ENCODE data around the gene TEKT5. TPM values are rescaled to one million over a fixed set of nuclear protein-coding genes. Genes with fewer than 3 reads are reported as not detected.

TEKT5 gene
- total and polyA plus RNA-seq, 4 experiments from 2014 or later = not detected

GRCh38 chr16:10668322-10669045 is 26.2 kb downstream of the TEKT5 start:
- CTCF ChIA-PET (ENCODE audit: partially characterized antibody) = interaction anchor here (1.0 kb wide), 1 partner anchor 15 kb away, joined by 3 read pairs; no protein-coding TSS in a partner anchor
- H3K27ac Mint-ChIP-seq = no peak overlapping the region
- peaks cover 2 to 17% of the 10 kb centered on the region in 2 donors for H3K27me3 Mint-ChIP-seq
- H3K4me1 ChIP-seq (ENCODE audit: insufficient read depth, low read length) = no peaks in the 10 kb centered on the region
- POLR2A ChIA-PET (ENCODE audit: partially characterized antibody) = no interaction called here
- H3K4me3 ChIP-seq (ENCODE audit: low read length in 2 of 2) = no peak overlapping the region
- H3K9me3 ChIP-seq (ENCODE audit: control insufficient read depth in 1 of 2, low read length in 2 of 2) = no peaks in the 10 kb centered on the region
- H3K4me3 Mint-ChIP-seq = no peak overlapping the region
- no peak for DNase-seq
- intact Hi-C loops (cut with micrococcal nuclease) = no loop called here
- H3K4me1 Mint-ChIP-seq = no peaks in the 10 kb centered on the region
- no peak overlapping the region for H3K27ac ChIP-seq (ENCODE audit: low read depth, low read length)
- no peaks in the 10 kb centered on the region for H3K27me3 ChIP-seq (ENCODE audit: insufficient read depth, low read length)
- H3K9me3 Mint-ChIP-seq = no peaks in the 10 kb centered on the region
- H3K36me3 Mint-ChIP-seq = no peaks in the 10 kb centered on the region
- H3K36me3 ChIP-seq (ENCODE audit: insufficient read depth, low read length) = no peaks in the 10 kb centered on the region

GRCh38 chr16:10667239-10667638 is 27.5 kb downstream of the TEKT5 start:
- Mint-ChIP-seq H3K4me3 (no peak overlapping the region), H3K27me3 (peaks cover 4 to 21% of the 10 kb centered on the region in 2 donors), H3K9me3 (no peaks in the 10 kb centered on the region), H3K27ac (no peak overlapping the region), H3K36me3 (no peaks in the 10 kb centered on the region), H3K4me1 (no peaks in the 10 kb centered on the region)
- no peak overlapping the region for H3K4me3 ChIP-seq (ENCODE audit: low read length in 2 of 2)
- DNase-seq = no peak
- H3K4me1 ChIP-seq (ENCODE audit: insufficient read depth, low read length) = no peaks in the 10 kb centered on the region
- H3K27ac ChIP-seq (ENCODE audit: low read depth, low read length) = no peak overlapping the region
- no peaks in the 10 kb centered on the region for H3K27me3 ChIP-seq (ENCODE audit: insufficient read depth, low read length)
- ChIA-PET CTCF (ENCODE audit: partially characterized antibody) (interaction anchor here (0.7 kb wide), 1 partner anchor 17 kb away, joined by 3 read pairs; no protein-coding TSS in a partner anchor), POLR2A (ENCODE audit: partially characterized antibody) (no interaction called here)
- intact Hi-C loops (cut with micrococcal nuclease) = no loop called here
- no peaks in the 10 kb centered on the region for H3K36me3 ChIP-seq (ENCODE audit: insufficient read depth, low read length)
- no peaks in the 10 kb centered on the region for H3K9me3 ChIP-seq (ENCODE audit: control insufficient read depth in 1 of 2, low read length in 2 of 2)

DNA sequence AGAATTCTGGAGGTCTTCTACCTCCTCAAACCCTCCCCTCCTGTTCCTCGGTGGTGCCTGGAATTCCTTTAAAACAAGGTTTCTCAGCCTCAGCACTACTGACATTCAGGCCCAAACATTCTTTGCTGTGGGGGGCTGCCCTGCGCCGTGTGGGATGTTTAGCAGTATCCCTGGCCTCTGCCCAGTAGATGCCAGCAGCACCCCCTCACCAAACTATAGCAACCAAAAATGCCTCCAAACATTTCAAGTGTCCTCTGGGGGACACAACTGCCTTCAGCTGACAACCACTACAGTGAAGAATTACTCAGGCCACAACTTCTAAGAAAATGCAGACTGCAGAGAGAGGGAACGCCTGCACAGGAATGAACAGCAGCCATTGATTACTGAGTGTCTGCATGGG is 28.4 kb downstream of the TEKT5 start:
- Mint-ChIP-seq H3K9me3 (no peaks in the 10 kb centered on the region), H3K27me3 (peaks cover 8 to 24% of the 10 kb centered on the region in 2 donors), H3K36me3 (no peaks in the 10 kb centered on the region), H3K4me1 (no peaks in the 10 kb centered on the region), H3K4me3 (no peak overlapping the region), H3K27ac (no peak overlapping the region)
- H3K9me3 ChIP-seq (ENCODE audit: control insufficient read depth in 1 of 2, low read length in 2 of 2) = no peaks in the 10 kb centered on the region
- CTCF ChIA-PET (ENCODE audit: partially characterized antibody) = interaction anchor here (0.7 kb wide), 1 partner anchor 18 kb away, joined by 3 read pairs; no protein-coding TSS in a partner anchor
- no peak for DNase-seq
- POLR2A ChIA-PET (ENCODE audit: partially characterized antibody) = no interaction called here
- H3K4me1 ChIP-seq (ENCODE audit: insufficient read depth, low read length) = no peaks in the 10 kb centered on the region
- no peaks in the 10 kb centered on the region for H3K27me3 ChIP-seq (ENCODE audit: insufficient read depth, low read length)
- no peaks in the 10 kb centered on the region for H3K36me3 ChIP-seq (ENCODE audit: insufficient read depth, low read length)
- intact Hi-C loops (cut with micrococcal nuclease) = no loop called here
- H3K27ac ChIP-seq (ENCODE audit: low read depth, low read length) = no peak overlapping the region
- no peak overlapping the region for H3K4me3 ChIP-seq (ENCODE audit: low read length in 2 of 2)

- ChIA-PET POLR2A (ENCODE audit: partially characterized antibody) (no interaction called here), CTCF (ENCODE audit: partially characterized antibody) (no interaction called here)
- no peaks in the 10 kb centered on the region for H3K4me1 Mint-ChIP-seq
- Histone ChIP-seq H3K27me3 (ENCODE audit: insufficient read depth, low read length) (no peaks in the 10 kb centered on the region), H3K4me1 (ENCODE audit: insufficient read depth, low read length) (no peaks in the 10 kb centered on the region), H3K4me3 (ENCODE audit: low read length in 2 of 2) (no peak overlapping the region), H3K27ac (ENCODE audit: low read depth, low read length) (no peak overlapping the region), H3K36me3 (ENCODE audit: insufficient read depth, low read length) (no peaks in the 10 kb centered on the region), H3K9me3 (ENCODE audit: control insufficient read depth in 1 of 2, low read length in 2 of 2) (no peaks in the 10 kb centered on the region)
- H3K27me3 Mint-ChIP-seq = peaks cover 8 to 26% of the 10 kb centered on the region in 2 donors
- no peaks in the 10 kb centered on the region for H3K9me3 Mint-ChIP-seq
- intact Hi-C loops (cut with micrococcal nuclease) = no loop called here
- H3K36me3 Mint-ChIP-seq = no peaks in the 10 kb centered on the region
- DNase-seq = no peak
- H3K4me3 Mint-ChIP-seq = no peak overlapping the region
- no peak overlapping the region for H3K27ac Mint-ChIP-seq
These were observed 29.6 kb downstream of the TEKT5 start for GRCh38 chr16:10665166-10665565.

DNA sequence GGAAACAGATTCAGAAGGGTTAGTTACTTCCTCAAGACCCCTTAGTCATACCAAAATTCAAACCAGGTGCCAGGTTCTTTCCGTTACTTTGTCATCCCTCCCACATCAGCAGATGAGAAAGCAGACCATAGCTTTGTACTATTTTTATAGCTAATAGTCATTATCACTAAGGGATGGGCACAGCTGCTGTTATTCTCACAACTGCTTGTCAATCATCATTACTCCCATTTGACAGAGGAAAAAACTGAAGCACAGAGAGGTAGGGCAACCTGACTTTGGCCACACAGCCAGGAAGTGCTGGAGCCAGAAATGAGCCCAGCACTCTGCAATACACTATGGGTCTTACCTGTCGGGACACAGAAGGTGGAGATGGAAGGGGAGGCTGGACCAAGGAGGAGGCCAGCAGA is 30.0 kb downstream of the TEKT5 start:
- no peaks in the 10 kb centered on the region for H3K9me3 Mint-ChIP-seq
- no peak for DNase-seq
- CTCF ChIA-PET (ENCODE audit: partially characterized antibody) = no interaction called here
- POLR2A ChIA-PET (ENCODE audit: partially characterized antibody) = no interaction called here
- Histone ChIP-seq H3K4me3 (ENCODE audit: low read length in 2 of 2) (no peak overlapping the region), H3K27me3 (ENCODE audit: insufficient read depth, low read length) (no peaks in the 10 kb centered on the region), H3K9me3 (ENCODE audit: control insufficient read depth in 1 of 2, low read length in 2 of 2) (no peaks in the 10 kb centered on the region), H3K4me1 (ENCODE audit: insufficient read depth, low read length) (no peaks in the 10 kb centered on the region), H3K27ac (ENCODE audit: low read depth, low read length) (no peak overlapping the region), H3K36me3 (ENCODE audit: insufficient read depth, low read length) (no peaks in the 10 kb centered on the region)
- H3K4me1 Mint-ChIP-seq = no peaks in the 10 kb centered on the region
- no peaks in the 10 kb centered on the region for H3K36me3 Mint-ChIP-seq
- H3K4me3 Mint-ChIP-seq = no peak overlapping the region
- H3K27me3 Mint-ChIP-seq = peaks cover 9 to 26% of the 10 kb centered on the region in 2 donors
- intact Hi-C loops (cut with micrococcal nuclease) = no loop called here
- no peak overlapping the region for H3K27ac Mint-ChIP-seq

GRCh38 chr16:10663744-10664143 is 31.0 kb downstream of the TEKT5 start:
- Mint-ChIP-seq H3K9me3 (no peaks in the 10 kb centered on the region), H3K27ac (no peak overlapping the region)
- POLR2A ChIA-PET (ENCODE audit: partially characterized antibody) = no interaction called here

GRCh38 chr16:10663146-10663545 is 31.6 kb downstream of the TEKT5 start:
- H3K36me3 ChIP-seq (ENCODE audit: insufficient read depth, low read length) = no peaks in the 10 kb centered on the region
- H3K4me3 Mint-ChIP-seq = no peak overlapping the region
- no peak overlapping the region for H3K27ac ChIP-seq (ENCODE audit: low read depth, low read length)
- H3K27ac Mint-ChIP-seq = no peak overlapping the region
- ChIA-PET CTCF (ENCODE audit: partially characterized antibody) (no interaction called here), POLR2A (ENCODE audit: partially characterized antibody) (no interaction called here)
- no peaks in the 10 kb centered on the region for H3K9me3 ChIP-seq (ENCODE audit: control insufficient read depth in 1 of 2, low read length in 2 of 2)
- no peaks in the 10 kb centered on the region for H3K4me1 Mint-ChIP-seq
- intact Hi-C loops (cut with micrococcal nuclease) = no loop called here
- no peaks in the 10 kb centered on the region for H3K4me1 ChIP-seq (ENCODE audit: insufficient read depth, low read length)
- no peaks in the 10 kb centered on the region for H3K9me3 Mint-ChIP-seq
- H3K27me3 ChIP-seq (ENCODE audit: insufficient read depth, low read length) = no peaks in the 10 kb centered on the region
- H3K27me3 Mint-ChIP-seq = peaks cover 10 to 28% of the 10 kb centered on the region in 2 donors
- H3K4me3 ChIP-seq (ENCODE audit: low read length in 2 of 2) = no peak overlapping the region
- H3K36me3 Mint-ChIP-seq = no peaks in the 10 kb centered on the region
- DNase-seq = no peak

More at GRCh38 chr16:10663744-10664143, 31.0 kb downstream of the TEKT5 start:
- no peaks in the 10 kb centered on the region for H3K36me3 Mint-ChIP-seq
- intact Hi-C loops (cut with micrococcal nuclease) = no loop called here
- Histone ChIP-seq H3K36me3 (ENCODE audit: insufficient read depth, low read length) (no peaks in the 10 kb centered on the region), H3K27ac (ENCODE audit: low read depth, low read length) (no peak overlapping the region), H3K27me3 (ENCODE audit: insufficient read depth, low read length) (no peaks in the 10 kb centered on the region), H3K9me3 (ENCODE audit: control insufficient read depth in 1 of 2, low read length in 2 of 2) (no peaks in the 10 kb centered on the region), H3K4me3 (ENCODE audit: low read length in 2 of 2) (no peak overlapping the region), H3K4me1 (ENCODE audit: insufficient read depth, low read length) (no peaks in the 10 kb centered on the region)
- no peak overlapping the region for H3K4me3 Mint-ChIP-seq
- no peak for DNase-seq
- H3K27me3 Mint-ChIP-seq = peaks cover 10 to 26% of the 10 kb centered on the region in 2 donors
- CTCF ChIA-PET (ENCODE audit: partially characterized antibody) = no interaction called here
- H3K4me1 Mint-ChIP-seq = no peaks in the 10 kb centered on the region

Data from CD4-positive, alpha-beta memory T cell (primary cell).